H9 (cell line): Measurements from ENCODE around the gene SPEN. TPM values are rescaled to one million over a fixed set of nuclear protein-coding genes. Genes with fewer than 3 reads are reported as not detected.

Source experiments
- DNase-seq: peaks from one replicate; pipeline ENCODE4 v3.0.0-alpha.2; 2017
- H2AFZ ChIP-seq: one replicate; pipeline ENCODE4 v1.6.1; 2013; ENCODE audit warnings: mild to moderate bottlenecking, low read length, control low read depth, moderate library complexity
- H2AK5ac ChIP-seq: 2 replicates; pipeline ENCODE4 v1.6.1; 2013; ENCODE audit warnings: low read length, control low read depth, mixed read lengths; ENCODE audit not compliant: insufficient read length
- H2BK120ac ChIP-seq: one replicate; pipeline ENCODE4 v1.6.1; 2013; ENCODE audit warnings: low read depth, mild to moderate bottlenecking, low read length, control low read depth, inconsistent platforms; ENCODE audit not compliant: poor library complexity, severe bottlenecking
- H2BK12ac ChIP-seq: 2 replicates; pipeline ENCODE4 v1.6.1; 2013; ENCODE audit warnings: low read length, control low read depth, mixed read lengths, low read depth; ENCODE audit not compliant: insufficient read length
- H2BK15ac ChIP-seq: 2 replicates; pipeline ENCODE4 v1.6.1; 2013; ENCODE audit warnings: low read depth, low read length, control low read depth
- H2BK20ac ChIP-seq: one replicate; pipeline ENCODE4 v1.6.1; 2013; ENCODE audit warnings: low read depth, mild to moderate bottlenecking, low read length, control low read depth, inconsistent platforms; ENCODE audit not compliant: poor library complexity, severe bottlenecking
- H2BK5ac ChIP-seq: 2 replicates; pipeline ENCODE4 v1.6.1; 2013; ENCODE audit warnings: low read length, control low read depth, mixed read lengths; ENCODE audit not compliant: insufficient read length
- H3K14ac ChIP-seq: 2 replicates; pipeline ENCODE4 v1.6.1; 2013; ENCODE audit warnings: low read length, control low read depth; ENCODE audit not compliant: insufficient read depth
- H3K18ac ChIP-seq: 2 replicates; pipeline ENCODE4 v1.6.1; 2013; ENCODE audit warnings: low read depth, mild to moderate bottlenecking, mixed read lengths, low read length, control low read depth; ENCODE audit not compliant: insufficient read length
- H3K23ac ChIP-seq: 2 replicates; pipeline ENCODE4 v1.6.1; 2013; ENCODE audit warnings: low read length, control low read depth, mixed read lengths, low read depth; ENCODE audit not compliant: insufficient read length
- H3K23me2 ChIP-seq: 2 replicates; pipeline ENCODE4 v1.6.1; 2013; ENCODE audit warnings: low read depth, mild to moderate bottlenecking, mixed read lengths, low read length, control low read depth; ENCODE audit not compliant: insufficient read length, poor library complexity, severe bottlenecking
- H3K27ac ChIP-seq: 2 replicates; pipeline ENCODE4 v1.5.1; 2013; ENCODE audit warnings: low read length, control low read depth, mixed read lengths, low read depth; ENCODE audit not compliant: insufficient read length
- H3K27me3 ChIP-seq: 2 replicates; pipeline ENCODE4 v1.6.1; 2013; ENCODE audit warnings: low read length, control low read depth, inconsistent platforms; ENCODE audit not compliant: insufficient read depth
- H3K4ac ChIP-seq: 2 replicates; pipeline ENCODE4 v1.6.1; 2013; ENCODE audit warnings: low read depth, mild to moderate bottlenecking, control low read depth, inconsistent platforms, low read length, moderate library complexity
- H3K4me1 ChIP-seq: 2 replicates; pipeline ENCODE4 v1.6.1; 2013; ENCODE audit warnings: low read length, control low read depth, inconsistent platforms; ENCODE audit not compliant: insufficient read depth
- H3K4me2 ChIP-seq: 2 replicates; pipeline ENCODE4 v1.6.1; 2013; ENCODE audit warnings: low read length, control low read depth, mixed read lengths; ENCODE audit not compliant: insufficient read length, insufficient read depth
- H3K56ac ChIP-seq: 2 replicates; pipeline ENCODE4 v1.6.1; 2013; ENCODE audit warnings: low read depth, mild to moderate bottlenecking, mixed read lengths, low read length, control low read depth; ENCODE audit not compliant: insufficient read length
- H3K79me1 ChIP-seq: 2 replicates; pipeline ENCODE4 v1.6.1; 2013; ENCODE audit warnings: low read depth, mild to moderate bottlenecking, moderate library complexity, low read length, control low read depth, inconsistent platforms; ENCODE audit not compliant: insufficient read depth, poor library complexity, severe bottlenecking
- H3K79me2 ChIP-seq: 2 replicates; pipeline ENCODE4 v1.6.1; 2013; ENCODE audit warnings: low read length, control low read depth, inconsistent platforms; ENCODE audit not compliant: insufficient read depth
- H3K9ac ChIP-seq: 2 replicates; pipeline ENCODE4 v1.6.1; 2013; ENCODE audit warnings: low read length, control low read depth, mixed read lengths; ENCODE audit not compliant: insufficient read length; ENCODE audit errors: extremely low read depth
- H3K9me3 ChIP-seq: one replicate; pipeline ENCODE4 v1.6.1; 2013; ENCODE audit warnings: low read depth, low read length, inconsistent platforms; ENCODE audit not compliant: control insufficient read depth
- H3T11ph ChIP-seq: one replicate; pipeline ENCODE4 v1.6.1; 2013; ENCODE audit warnings: mild to moderate bottlenecking, low read length, control low read depth, inconsistent platforms
- H4K20me1 ChIP-seq: one replicate; pipeline ENCODE4 v1.6.1; 2013; ENCODE audit not compliant: control insufficient read depth, insufficient read length, insufficient read depth
- H4K5ac ChIP-seq: 2 replicates; pipeline ENCODE4 v1.6.1; 2013; ENCODE audit warnings: low read depth, mild to moderate bottlenecking, mixed read lengths, low read length, control low read depth; ENCODE audit not compliant: insufficient read length
- H4K8ac ChIP-seq: replicated peaks from 2 replicates; pipeline ENCODE4 v1.6.1; 2013; ENCODE audit warnings: low read length, control low read depth, mixed read lengths, low read depth; ENCODE audit not compliant: insufficient read length
- H4K91ac ChIP-seq: 2 replicates; pipeline ENCODE4 v1.6.1; 2013; ENCODE audit warnings: low read depth, mild to moderate bottlenecking, moderate library complexity, mixed read lengths, low read length, control low read depth; ENCODE audit not compliant: insufficient read length
- H3K27ac Mint-ChIP-seq, 3 experiments: 2 replicates in 2 of 3; 3 replicates in 1 of 3; pipeline ENCODE4 v1.8.0; 2020 to 2021; ENCODE audit warnings: mixed read lengths in 3 of 3, mild to moderate bottlenecking in 1 of 3, moderate library complexity in 1 of 3
- H3K27me3 Mint-ChIP-seq: 2 replicates; pipeline ENCODE4 v1.8.0; 2021; ENCODE audit warnings: low read depth, mild to moderate bottlenecking, moderate library complexity, mixed read lengths
- H3K36me3 Mint-ChIP-seq, 3 experiments: 2 replicates in 2 of 3; 3 replicates in 1 of 3; pipeline ENCODE4 v1.8.0; 2020 to 2021; ENCODE audit warnings: low read depth in 3 of 3, mixed read lengths in 3 of 3; ENCODE audit not compliant: insufficient read depth in 1 of 3
- H3K4me1 Mint-ChIP-seq, 2 experiments: 2 replicates each; pipeline ENCODE4 v1.8.0; 2020; ENCODE audit warnings: mixed read lengths in 2 of 2
- H3K4me3 Mint-ChIP-seq, 2 experiments: 2 replicates in 1 of 2; 3 replicates in 1 of 2; pipeline ENCODE4 v1.8.0; 2020 to 2021; ENCODE audit warnings: mild to moderate bottlenecking in 2 of 2, mixed read lengths in 2 of 2, moderate library complexity in 1 of 2
- H3K9me3 Mint-ChIP-seq, 2 experiments: 2 replicates in 1 of 2; 3 replicates in 1 of 2; pipeline ENCODE4 v1.8.0; 2020; ENCODE audit warnings: mild to moderate bottlenecking in 2 of 2, mixed read lengths in 2 of 2, moderate library complexity in 1 of 2
- WGBS: extraction: QIAGEN DNeasy Blood & Tissue Kit; methylation state at CpG from one replicate; pipeline ENCODE4 v1.1.7; 2013; ENCODE audit warnings: missing lambda C conversion rate, low lambda C conversion rate, mixed read lengths; ENCODE audit not compliant: insufficient read length; ENCODE audit errors: extremely low coverage; 5-methylcytosine and 5-hydroxymethylcytosine counted together
- total RNA-seq: library from RNA; stranded (reverse); gene quantifications from 2 replicates; pipeline ENCODE4 v1.2.1, GENCODE V29; 2021
- TF ChIP-seq, protein P1 (sequence below): fragments of 200-600 bp; sonication (generic); conservative IDR thresholded peaks from 3 replicates; pipeline ENCODE4 v1.8.0; 2021; ENCODE audit warnings: antibody characterized with exemption, mild to moderate bottlenecking

Gene SPEN
- total RNA-seq, 1 experiment from 2014 or later: 59.6 TPM

DNA sequence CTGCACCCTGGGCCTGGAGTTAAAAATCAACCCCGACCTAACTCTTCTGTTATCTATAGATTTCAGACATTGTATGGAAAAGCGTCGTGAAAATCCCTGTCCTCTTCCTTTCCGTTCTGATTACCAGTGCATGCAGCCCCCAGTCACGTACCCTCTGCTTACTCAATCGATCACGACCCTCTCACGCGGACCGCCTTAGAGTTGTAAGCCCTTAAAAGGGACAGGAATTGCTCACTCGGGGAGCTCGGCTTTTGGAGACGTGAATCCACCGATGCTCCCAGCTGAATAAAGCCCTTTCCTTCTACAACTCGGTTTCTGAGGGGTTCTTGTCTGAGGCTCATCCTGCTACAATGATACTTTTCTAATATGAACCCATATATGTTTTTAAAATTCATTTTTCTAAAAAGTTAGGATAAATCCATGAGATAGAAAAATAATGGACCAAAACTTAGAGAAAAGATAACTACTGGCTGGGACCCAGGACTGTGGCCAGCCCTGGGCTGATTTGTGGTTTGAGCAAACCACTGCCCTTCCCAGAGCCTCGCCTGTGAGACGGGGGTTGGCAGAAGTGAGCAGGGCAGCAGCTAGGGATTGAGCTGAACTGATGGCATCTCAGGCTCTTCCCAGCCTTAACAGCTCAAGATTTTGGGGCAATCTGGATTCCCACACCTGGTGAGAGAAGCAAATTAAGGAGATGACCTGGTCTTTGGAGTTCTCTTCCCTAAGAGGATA is 45.1 kb upstream of the SPEN start:
- H3K23me2 ChIP-seq: no peaks in the 10 kb centered on the region
- TF ChIP-seq, protein P1, sequence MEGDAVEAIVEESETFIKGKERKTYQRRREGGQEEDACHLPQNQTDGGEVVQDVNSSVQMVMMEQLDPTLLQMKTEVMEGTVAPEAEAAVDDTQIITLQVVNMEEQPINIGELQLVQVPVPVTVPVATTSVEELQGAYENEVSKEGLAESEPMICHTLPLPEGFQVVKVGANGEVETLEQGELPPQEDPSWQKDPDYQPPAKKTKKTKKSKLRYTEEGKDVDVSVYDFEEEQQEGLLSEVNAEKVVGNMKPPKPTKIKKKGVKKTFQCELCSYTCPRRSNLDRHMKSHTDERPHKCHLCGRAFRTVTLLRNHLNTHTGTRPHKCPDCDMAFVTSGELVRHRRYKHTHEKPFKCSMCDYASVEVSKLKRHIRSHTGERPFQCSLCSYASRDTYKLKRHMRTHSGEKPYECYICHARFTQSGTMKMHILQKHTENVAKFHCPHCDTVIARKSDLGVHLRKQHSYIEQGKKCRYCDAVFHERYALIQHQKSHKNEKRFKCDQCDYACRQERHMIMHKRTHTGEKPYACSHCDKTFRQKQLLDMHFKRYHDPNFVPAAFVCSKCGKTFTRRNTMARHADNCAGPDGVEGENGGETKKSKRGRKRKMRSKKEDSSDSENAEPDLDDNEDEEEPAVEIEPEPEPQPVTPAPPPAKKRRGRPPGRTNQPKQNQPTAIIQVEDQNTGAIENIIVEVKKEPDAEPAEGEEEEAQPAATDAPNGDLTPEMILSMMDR: no peak
- DNase-seq: no peak
- H2BK20ac ChIP-seq: no peak overlapping the region
- H3K23ac ChIP-seq: no peak overlapping the region
- H3K4me1 Mint-ChIP-seq: peaks cover 20 to 21% of the 10 kb centered on the region in 2 experiments
- H4K91ac ChIP-seq: no peak overlapping the region
- no peaks in the 10 kb centered on the region for H3K79me2 ChIP-seq
- H3K56ac ChIP-seq: no peak overlapping the region
- no peak overlapping the region for H2BK12ac ChIP-seq
- H3K4ac ChIP-seq: no peak overlapping the region
- no peak overlapping the region for H3K14ac ChIP-seq
- H3K36me3 Mint-ChIP-seq: no peaks in the 10 kb centered on the region
- H3K27me3 ChIP-seq: no peaks in the 10 kb centered on the region
- H3K79me1 ChIP-seq: no peaks in the 10 kb centered on the region
- no peak overlapping the region for H2BK5ac ChIP-seq
- no CpG with 5 or more reads among the region's 17 CpGs for WGBS
- H2AFZ ChIP-seq: no peak overlapping the region
- H3K9me3 ChIP-seq: no peaks in the 10 kb centered on the region
- no peaks in the 10 kb centered on the region for H4K20me1 ChIP-seq
- peaks cover 2% of the 10 kb centered on the region; the same call in 1 of the 2 replicates for H3K27me3 Mint-ChIP-seq
- H3K9me3 Mint-ChIP-seq: no peaks in the 10 kb centered on the region
- no peak overlapping the region for H2AK5ac ChIP-seq
- H3K27ac ChIP-seq: no peak overlapping the region
- H3K4me1 ChIP-seq: peaks cover 5% of the 10 kb centered on the region; the same call in 1 of the 2 replicates
- no peak overlapping the region for H3K4me3 Mint-ChIP-seq
- no peak overlapping the region for H3K18ac ChIP-seq
- H2BK15ac ChIP-seq: no peak overlapping the region
- no peak overlapping the region for H4K8ac ChIP-seq
- H3K9ac ChIP-seq: no peak overlapping the region
- H3T11ph ChIP-seq: no peak overlapping the region
- no peak overlapping the region for H2BK120ac ChIP-seq
- H3K27ac Mint-ChIP-seq: 0 out of 7 replicates have a peak overlapping the region, but pooled peaks of 1 of the 3 experiments have one; percentile 13
- no peak overlapping the region for H4K5ac ChIP-seq
- no peak overlapping the region for H3K4me2 ChIP-seq
